SK-N-SH treated with all-trans-retinoic acid at 6 μM for 48 hours (cell line): ENCODE results near the gene ROBO1.

Source experiments
- ATAC-seq: fragments of 200-7000 bp; cut with Tn5 transposase; 3 replicates; pipeline ENCODE4 v1.9.1; 2020; ENCODE audit warnings: mild to moderate bottlenecking, moderate library complexity
- BACH2 ChIP-seq: fragments of 250-450 bp; sonication (Bioruptor Pico); IDR thresholded peaks from 2 replicates; pipeline ENCODE4 v1.9.0; 2021; ENCODE audit warnings: mild to moderate bottlenecking, borderline replicate concordance
- CSDC2 ChIP-seq: fragments of 250-450 bp; sonication (Bioruptor Pico); IDR thresholded peaks from 2 replicates; pipeline ENCODE4 v1.5.0; 2020; ENCODE audit warnings: mild to moderate bottlenecking, moderate library complexity
- ESRRG ChIP-seq: fragments of 250-450 bp; sonication (Bioruptor Pico); IDR thresholded peaks from 2 replicates; pipeline ENCODE4 v1.6.1; 2021; ENCODE audit warnings: mild to moderate bottlenecking
- GLIS3 ChIP-seq: fragments of 250-450 bp; sonication (Bioruptor Pico); IDR thresholded peaks from 2 replicates; pipeline ENCODE4 v1.5.0; 2020; ENCODE audit warnings: mild to moderate bottlenecking, moderate library complexity
- ISL1 ChIP-seq: fragments of 250-450 bp; sonication (Bioruptor Pico); IDR thresholded peaks from 2 replicates; pipeline ENCODE4 v2.1.2; 2022; ENCODE audit warnings: mild to moderate bottlenecking, moderate library complexity
- OSR1 ChIP-seq: fragments of 250-450 bp; sonication (Bioruptor Pico); IDR thresholded peaks from 2 replicates; pipeline ENCODE4 v1.8.0; 2022; ENCODE audit warnings: moderate library complexity, mild to moderate bottlenecking, inconsistent platforms
- PPARA ChIP-seq: fragments of 250-450 bp; sonication (Bioruptor Pico); IDR thresholded peaks from 2 replicates; pipeline ENCODE4 v1.5.0; 2020; ENCODE audit warnings: mild to moderate bottlenecking, borderline replicate concordance
- RARB ChIP-seq: fragments of 250-450 bp; sonication (Bioruptor Pico); IDR thresholded peaks from 2 replicates; pipeline ENCODE4 v1.8.0; 2021; ENCODE audit warnings: mild to moderate bottlenecking, moderate library complexity
- SNAI2 ChIP-seq: fragments of 250-450 bp; sonication (Bioruptor Pico); IDR thresholded peaks from 2 replicates; pipeline ENCODE4 v1.5.0; 2020; ENCODE audit warnings: mild to moderate bottlenecking, moderate library complexity
- TCF4 ChIP-seq: fragments of 250-450 bp; sonication (Bioruptor Pico); IDR thresholded peaks from 2 replicates; pipeline ENCODE4 v1.8.0; 2021; ENCODE audit warnings: mild to moderate bottlenecking, moderate library complexity, borderline replicate concordance
- TOX ChIP-seq: fragments of 250-450 bp; sonication (Bioruptor Pico); IDR thresholded peaks from 2 replicates; pipeline ENCODE4 v1.8.0; 2021; ENCODE audit warnings: mild to moderate bottlenecking, moderate library complexity, borderline replicate concordance
- ZC3H10 ChIP-seq: fragments of 250-450 bp; sonication (Bioruptor Pico); IDR thresholded peaks from 2 replicates; pipeline ENCODE4 v1.5.1; 2021; ENCODE audit warnings: mild to moderate bottlenecking, moderate library complexity
- ZFP3 ChIP-seq: fragments of 250-450 bp; sonication (Bioruptor Pico); IDR thresholded peaks from 2 replicates; pipeline ENCODE4 v1.5.0; 2020; ENCODE audit warnings: mild to moderate bottlenecking, moderate library complexity
- ZFP30 ChIP-seq: fragments of 450-650 bp; formaldehyde crosslinking; IDR thresholded peaks from 2 replicates; pipeline ENCODE4 v1.5.0; 2022; ENCODE audit warnings: mild to moderate bottlenecking, moderate library complexity
- ZNF565 ChIP-seq: fragments of 450-650 bp; formaldehyde crosslinking; conservative IDR thresholded peaks from 2 replicates; pipeline ENCODE4 v1.5.0; 2020; ENCODE audit warnings: low read depth, mild to moderate bottlenecking, moderate library complexity
- ZNF70 ChIP-seq: fragments of 450-650 bp; formaldehyde crosslinking; IDR thresholded peaks from 2 replicates; pipeline ENCODE4 v1.5.0; 2020; ENCODE audit warnings: mild to moderate bottlenecking, moderate library complexity
- ZNF8 ChIP-seq: fragments of 450-650 bp; formaldehyde crosslinking; IDR thresholded peaks from 2 replicates; pipeline ENCODE4 v1.5.0; 2020; ENCODE audit warnings: mild to moderate bottlenecking, moderate library complexity
- TF ChIP-seq, protein P1 (sequence below): fragments of 250-450 bp; sonication (Bioruptor Pico); IDR thresholded peaks from 2 replicates; pipeline ENCODE4 v1.5.1; 2020; ENCODE audit warnings: low read depth, mild to moderate bottlenecking, moderate library complexity
- TF ChIP-seq, protein P2 (sequence below): fragments of 250-450 bp; sonication (Bioruptor Pico); IDR thresholded peaks from 2 replicates; pipeline ENCODE4 v1.8.0; 2020; ENCODE audit warnings: mild to moderate bottlenecking, moderate library complexity, borderline replicate concordance
- TF ChIP-seq, protein P3 (sequence below): fragments of 250-450 bp; sonication (Bioruptor Pico); IDR thresholded peaks from 2 replicates; pipeline ENCODE4 v1.5.0; 2020; ENCODE audit warnings: mild to moderate bottlenecking, moderate library complexity
- TF ChIP-seq, protein P4 (sequence below): fragments of 250-450 bp; sonication (Bioruptor Pico); IDR thresholded peaks from 2 replicates; pipeline ENCODE4 v1.8.0; 2021; ENCODE audit warnings: low read depth, mild to moderate bottlenecking, moderate library complexity, borderline replicate concordance

ROBO1 gene

DNA sequence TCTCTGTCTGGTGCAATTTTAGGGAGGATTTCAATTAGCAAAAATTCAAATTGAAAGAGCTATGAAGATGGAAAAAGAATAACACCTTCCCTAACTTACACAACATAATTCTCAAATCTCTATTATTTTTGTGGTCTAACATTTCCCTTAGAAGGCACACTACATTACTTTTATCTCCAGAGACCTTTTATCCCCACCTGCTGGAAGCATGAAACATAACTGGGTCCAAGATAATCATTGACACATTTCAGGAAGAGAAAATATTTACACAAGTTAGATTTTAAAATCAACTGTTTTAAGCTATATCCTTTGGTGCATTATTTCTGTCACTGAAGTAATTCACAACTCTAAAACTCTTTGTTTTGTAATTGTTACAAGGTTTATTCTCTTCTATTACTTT, 779.5 kb downstream of the ROBO1 start:
- TF ChIP-seq ZNF70 (no peak), TCF4 (CRISPR knock-in tag) (no peak), CSDC2 (CRISPR knock-in tag) (no peak), SNAI2 (CRISPR knock-in tag) (no peak), ZC3H10 (CRISPR knock-in tag) (no peak), TOX (no peak), ZFP30 (CRISPR knock-in tag) (no peak), BACH2 (CRISPR knock-in tag) (no peak), PPARA (CRISPR knock-in tag) (no peak), ISL1 (no peak)
- TF ChIP-seq, protein P1, sequence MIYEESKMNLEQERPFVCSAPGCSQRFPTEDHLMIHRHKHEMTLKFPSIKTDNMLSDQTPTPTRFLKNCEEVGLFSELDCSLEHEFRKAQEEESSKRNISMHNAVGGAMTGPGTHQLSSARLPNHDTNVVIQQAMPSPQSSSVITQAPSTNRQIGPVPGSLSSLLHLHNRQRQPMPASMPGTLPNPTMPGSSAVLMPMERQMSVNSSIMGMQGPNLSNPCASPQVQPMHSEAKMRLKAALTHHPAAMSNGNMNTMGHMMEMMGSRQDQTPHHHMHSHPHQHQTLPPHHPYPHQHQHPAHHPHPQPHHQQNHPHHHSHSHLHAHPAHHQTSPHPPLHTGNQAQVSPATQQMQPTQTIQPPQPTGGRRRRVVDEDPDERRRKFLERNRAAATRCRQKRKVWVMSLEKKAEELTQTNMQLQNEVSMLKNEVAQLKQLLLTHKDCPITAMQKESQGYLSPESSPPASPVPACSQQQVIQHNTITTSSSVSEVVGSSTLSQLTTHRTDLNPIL: no peak
- TF ChIP-seq, protein P2, sequence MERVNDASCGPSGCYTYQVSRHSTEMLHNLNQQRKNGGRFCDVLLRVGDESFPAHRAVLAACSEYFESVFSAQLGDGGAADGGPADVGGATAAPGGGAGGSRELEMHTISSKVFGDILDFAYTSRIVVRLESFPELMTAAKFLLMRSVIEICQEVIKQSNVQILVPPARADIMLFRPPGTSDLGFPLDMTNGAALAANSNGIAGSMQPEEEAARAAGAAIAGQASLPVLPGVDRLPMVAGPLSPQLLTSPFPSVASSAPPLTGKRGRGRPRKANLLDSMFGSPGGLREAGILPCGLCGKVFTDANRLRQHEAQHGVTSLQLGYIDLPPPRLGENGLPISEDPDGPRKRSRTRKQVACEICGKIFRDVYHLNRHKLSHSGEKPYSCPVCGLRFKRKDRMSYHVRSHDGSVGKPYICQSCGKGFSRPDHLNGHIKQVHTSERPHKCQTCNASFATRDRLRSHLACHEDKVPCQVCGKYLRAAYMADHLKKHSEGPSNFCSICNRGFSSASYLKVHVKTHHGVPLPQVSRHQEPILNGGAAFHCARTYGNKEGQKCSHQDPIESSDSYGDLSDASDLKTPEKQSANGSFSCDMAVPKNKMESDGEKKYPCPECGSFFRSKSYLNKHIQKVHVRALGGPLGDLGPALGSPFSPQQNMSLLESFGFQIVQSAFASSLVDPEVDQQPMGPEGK (CRISPR knock-in tag): no peak
- ATAC-seq: peak; percentile 76

DNA sequence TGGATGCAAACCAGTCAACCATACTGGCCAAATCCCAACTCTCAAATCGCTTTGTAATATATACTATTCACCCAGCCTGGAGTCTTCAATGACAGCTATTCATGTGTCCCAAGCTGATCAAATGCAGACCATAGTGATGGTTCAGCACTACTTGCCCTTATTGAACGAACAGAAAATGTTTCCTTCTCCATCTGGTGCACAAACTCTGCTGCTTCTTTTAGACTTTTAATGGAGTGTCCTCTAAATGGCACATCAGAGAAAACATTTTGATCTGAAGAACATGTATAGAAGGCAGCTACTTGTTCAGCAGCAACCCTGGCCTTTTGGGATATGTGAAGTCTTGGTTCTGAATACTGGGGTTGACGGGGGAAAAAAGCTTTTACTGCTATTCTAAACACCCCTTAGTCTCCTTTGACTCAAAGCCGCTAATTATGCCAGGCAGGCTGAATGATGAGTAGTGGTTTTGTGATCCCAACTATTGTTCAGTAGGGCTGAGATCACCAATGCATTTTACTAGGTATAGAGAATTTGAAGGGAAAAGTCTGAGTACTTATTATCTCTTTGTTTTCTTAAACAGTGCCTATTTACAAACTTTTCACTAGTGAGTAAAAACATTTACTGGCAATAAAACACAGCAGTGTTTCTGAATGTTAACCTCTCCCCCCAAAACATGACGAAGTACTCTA, 781.2 kb downstream of the ROBO1 start:
- TF ChIP-seq RARB (CRISPR knock-in tag): no peak
- TF ChIP-seq ISL1: no peak
- TF ChIP-seq, protein P1: no peak
- no peak for TF ChIP-seq PPARA (CRISPR knock-in tag)
- TF ChIP-seq ZNF70: no peak
- TF ChIP-seq ZFP30 (CRISPR knock-in tag): no peak
- ATAC-seq: no peak

DNA sequence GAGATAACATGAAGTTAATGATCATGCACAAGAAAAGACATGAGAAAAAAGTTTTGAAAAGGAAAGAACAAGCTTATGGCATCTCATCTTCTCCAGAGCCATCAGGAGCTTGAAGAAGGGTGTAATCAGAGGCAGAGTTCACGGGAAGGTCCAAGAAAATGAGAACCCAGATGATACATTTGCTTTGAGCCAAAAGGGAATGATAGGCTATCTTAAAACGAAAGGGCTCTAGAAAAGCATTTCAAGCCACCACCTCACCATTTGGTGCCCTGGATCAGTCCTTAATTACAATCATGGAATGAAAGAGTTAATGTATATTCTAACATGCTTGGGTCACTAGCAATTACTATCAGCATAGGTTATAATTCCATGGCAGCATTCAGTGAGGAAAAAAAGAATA, 781.8 kb downstream of the ROBO1 start:
- ATAC-seq: no peak
- TF ChIP-seq TCF4 (CRISPR knock-in tag) (no peak), ISL1 (no peak)

DNA sequence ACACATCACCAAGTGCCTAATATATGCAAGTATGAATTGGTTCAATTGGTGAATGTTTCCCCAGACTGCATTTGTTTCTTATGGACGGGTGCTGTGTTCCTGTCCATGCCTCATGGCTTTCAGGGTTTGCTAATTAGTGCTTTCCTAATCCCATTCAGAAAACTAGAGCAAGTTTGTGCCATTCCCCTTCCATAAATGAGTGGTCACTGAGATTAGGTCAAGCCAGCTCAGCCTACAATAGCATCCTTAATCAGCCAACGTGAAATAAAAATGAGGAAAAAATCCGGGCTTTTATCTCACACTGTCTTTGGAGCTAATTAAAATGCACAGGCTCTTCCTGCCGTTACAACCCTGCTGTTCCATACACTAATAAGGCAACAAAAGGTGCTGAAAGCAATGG, 788.8 kb downstream of the ROBO1 start:
- no peak for ATAC-seq
- TF ChIP-seq ESRRG (CRISPR knock-in tag): no peak
- TF ChIP-seq ZNF70: no peak
- TF ChIP-seq GLIS3 (CRISPR knock-in tag): no peak
- no peak for TF ChIP-seq RARB (CRISPR knock-in tag)
- TF ChIP-seq BACH2 (CRISPR knock-in tag): no peak
- TF ChIP-seq ZFP3 (CRISPR knock-in tag): no peak
- TF ChIP-seq SNAI2 (CRISPR knock-in tag): no peak
- TF ChIP-seq ZC3H10 (CRISPR knock-in tag): no peak
- no peak for TF ChIP-seq PPARA (CRISPR knock-in tag)
- no peak for TF ChIP-seq ZNF8 (CRISPR knock-in tag)
- no peak for TF ChIP-seq ZNF565 (CRISPR knock-in tag)
- no peak for TF ChIP-seq TOX
- TF ChIP-seq ISL1: no peak
- TF ChIP-seq, protein P3, sequence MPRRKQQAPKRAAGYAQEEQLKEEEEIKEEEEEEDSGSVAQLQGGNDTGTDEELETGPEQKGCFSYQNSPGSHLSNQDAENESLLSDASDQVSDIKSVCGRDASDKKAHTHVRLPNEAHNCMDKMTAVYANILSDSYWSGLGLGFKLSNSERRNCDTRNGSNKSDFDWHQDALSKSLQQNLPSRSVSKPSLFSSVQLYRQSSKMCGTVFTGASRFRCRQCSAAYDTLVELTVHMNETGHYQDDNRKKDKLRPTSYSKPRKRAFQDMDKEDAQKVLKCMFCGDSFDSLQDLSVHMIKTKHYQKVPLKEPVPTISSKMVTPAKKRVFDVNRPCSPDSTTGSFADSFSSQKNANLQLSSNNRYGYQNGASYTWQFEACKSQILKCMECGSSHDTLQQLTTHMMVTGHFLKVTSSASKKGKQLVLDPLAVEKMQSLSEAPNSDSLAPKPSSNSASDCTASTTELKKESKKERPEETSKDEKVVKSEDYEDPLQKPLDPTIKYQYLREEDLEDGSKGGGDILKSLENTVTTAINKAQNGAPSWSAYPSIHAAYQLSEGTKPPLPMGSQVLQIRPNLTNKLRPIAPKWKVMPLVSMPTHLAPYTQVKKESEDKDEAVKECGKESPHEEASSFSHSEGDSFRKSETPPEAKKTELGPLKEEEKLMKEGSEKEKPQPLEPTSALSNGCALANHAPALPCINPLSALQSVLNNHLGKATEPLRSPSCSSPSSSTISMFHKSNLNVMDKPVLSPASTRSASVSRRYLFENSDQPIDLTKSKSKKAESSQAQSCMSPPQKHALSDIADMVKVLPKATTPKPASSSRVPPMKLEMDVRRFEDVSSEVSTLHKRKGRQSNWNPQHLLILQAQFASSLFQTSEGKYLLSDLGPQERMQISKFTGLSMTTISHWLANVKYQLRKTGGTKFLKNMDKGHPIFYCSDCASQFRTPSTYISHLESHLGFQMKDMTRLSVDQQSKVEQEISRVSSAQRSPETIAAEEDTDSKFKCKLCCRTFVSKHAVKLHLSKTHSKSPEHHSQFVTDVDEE: no peak
- TF ChIP-seq CSDC2 (CRISPR knock-in tag): no peak
- TF ChIP-seq, protein P4, sequence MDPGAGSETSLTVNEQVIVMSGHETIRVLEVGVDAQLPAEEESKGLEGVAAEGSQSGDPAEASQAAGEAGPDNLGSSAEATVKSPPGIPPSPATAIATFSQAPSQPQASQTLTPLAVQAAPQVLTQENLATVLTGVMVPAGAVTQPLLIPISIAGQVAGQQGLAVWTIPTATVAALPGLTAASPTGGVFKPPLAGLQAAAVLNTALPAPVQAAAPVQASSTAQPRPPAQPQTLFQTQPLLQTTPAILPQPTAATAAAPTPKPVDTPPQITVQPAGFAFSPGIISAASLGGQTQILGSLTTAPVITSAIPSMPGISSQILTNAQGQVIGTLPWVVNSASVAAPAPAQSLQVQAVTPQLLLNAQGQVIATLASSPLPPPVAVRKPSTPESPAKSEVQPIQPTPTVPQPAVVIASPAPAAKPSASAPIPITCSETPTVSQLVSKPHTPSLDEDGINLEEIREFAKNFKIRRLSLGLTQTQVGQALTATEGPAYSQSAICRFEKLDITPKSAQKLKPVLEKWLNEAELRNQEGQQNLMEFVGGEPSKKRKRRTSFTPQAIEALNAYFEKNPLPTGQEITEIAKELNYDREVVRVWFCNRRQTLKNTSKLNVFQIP: no peak
- no peak for TF ChIP-seq OSR1
